ENCODE measurements around the gene AGXT2. TPM values are rescaled to one million over a fixed set of nuclear protein-coding genes. Genes with fewer than 3 reads are reported as not detected.
A peak's percentile ranks its signal among the peaks of the same experiment; 100 is the strongest.
"Not testable (repeated sequence)": the region's sequence is repeated elsewhere in the genome, so short reads cannot be mapped to it uniquely, and the experiment has no call there.

AGXT2 gene
- total RNA-seq, 8 experiments from 2014 or later, result 0.13 to 1.2 (median 0.33) TPM; not detected in 4

DNA sequence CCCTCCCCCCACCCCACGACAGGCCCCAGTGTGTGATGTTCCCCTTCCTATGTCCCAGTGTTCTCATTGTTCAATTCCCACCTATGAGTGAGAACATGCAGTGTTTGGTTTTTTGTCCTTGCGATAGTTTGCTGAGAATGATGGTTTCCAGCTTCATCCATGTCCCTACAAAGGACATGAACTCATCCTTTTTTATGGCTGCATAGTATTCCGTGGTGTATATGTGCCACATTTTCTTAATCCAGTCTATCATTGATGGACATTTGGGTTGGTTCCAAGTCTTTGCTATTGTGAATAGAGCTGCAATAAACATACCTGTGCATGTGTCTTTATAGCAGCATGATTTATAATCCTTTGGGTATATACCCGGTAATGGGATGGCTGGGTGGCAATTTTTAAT lies 76.1 kb downstream of the AGXT2 start:
- H3K4me3 ChIP-seq; ATAC-seq (replicated peaks in 6 of 8); H3K27ac ChIP-seq; H3K4me1 ChIP-seq (replicated peaks in 1 of 2): not testable (repeated sequence)
- in situ Hi-C loops (cut with MboI; ENCODE audit: low pct_unique_long_range_greater_than_20kb in 2 of 9, low sequenced_read_pairs in 9 of 9, unreplicated experiment in 9 of 9), result loop anchor here in 1 of 9 experiments (25.0 kb wide), 1 partner anchor 966 kb away; the partner anchor contains the start of gene CAPSL
- 100% methylated on average over 1 of the region's 4 CpGs; no CpG with 5 or more reads in 9 of the 10 experiments for WGBS, 10 experiments

DNA sequence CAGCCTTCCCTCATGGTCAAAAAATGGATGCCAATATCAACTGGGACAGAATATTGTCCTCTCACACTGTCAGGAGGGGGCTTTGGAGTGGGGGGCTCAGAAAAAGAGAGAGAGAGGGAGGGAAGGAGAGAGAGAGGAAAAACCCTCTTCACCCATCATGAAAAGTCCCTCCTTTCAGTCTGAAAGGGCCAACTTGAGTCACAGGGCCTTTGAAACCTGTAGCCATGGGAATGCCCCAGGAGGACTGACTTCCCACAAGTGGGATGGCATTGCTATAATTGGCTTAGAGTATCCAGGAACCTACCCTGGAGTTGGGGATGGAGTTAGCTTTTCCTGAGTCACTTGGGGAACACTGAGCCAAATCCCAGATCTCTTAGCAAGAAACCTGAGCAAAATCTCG lies 77.2 kb downstream of the AGXT2 start:
- WGBS, 10 experiments, result 67 to 100% (median 80%) methylated on average over 1 of the region's 1 CpG; no CpG with 5 or more reads in 7 of the 10 experiments
- H3K4me1 ChIP-seq (replicated peaks in 1 of 2), result no peaks in the 10 kb centered on the region
- in situ Hi-C loops (cut with MboI; ENCODE audit: low pct_unique_long_range_greater_than_20kb in 2 of 9, low sequenced_read_pairs in 9 of 9, unreplicated experiment in 9 of 9), result loop anchor here in 1 of 9 experiments (25.0 kb wide), 1 partner anchor 967 kb away; the partner anchor contains the start of gene CAPSL
- H3K27ac ChIP-seq, result no peak overlapping the region
- no peak for ATAC-seq (replicated peaks in 6 of 8)
- no peak overlapping the region for H3K4me3 ChIP-seq

DNA sequence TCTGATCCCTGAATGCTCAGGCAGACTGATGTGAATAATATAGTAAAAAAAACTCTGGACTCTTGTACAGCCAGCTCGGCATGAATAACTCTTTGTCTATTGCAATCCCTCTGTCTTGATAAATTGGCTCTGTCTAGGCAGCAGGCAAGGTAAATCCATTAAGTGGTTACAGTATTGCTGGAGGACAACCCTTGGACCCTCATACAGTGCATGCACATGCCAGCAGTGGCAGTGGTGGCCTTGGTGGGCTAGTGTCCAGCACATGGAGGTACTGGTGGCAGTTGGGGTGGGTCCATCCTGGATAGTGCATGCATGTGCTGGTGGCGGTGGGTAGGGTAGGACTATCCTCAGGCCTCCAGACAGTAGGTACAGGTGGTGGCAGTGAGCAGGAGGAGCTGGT lies 79.5 kb downstream of the AGXT2 start:
- 80 to 100% (median 90%) methylated on average over 1 to 2 of the region's 2 CpGs; no CpG with 5 or more reads in 6 of the 10 experiments for WGBS, 10 experiments
- Histone ChIP-seq H3K4me1 (replicated peaks in 1 of 2) (no peaks in the 10 kb centered on the region), H3K27ac (no peak overlapping the region), H3K4me3 (no peak overlapping the region)
- ATAC-seq (replicated peaks in 6 of 8), result no peak
- in situ Hi-C loops (cut with MboI; ENCODE audit: low pct_unique_long_range_greater_than_20kb in 2 of 9, low sequenced_read_pairs in 9 of 9, unreplicated experiment in 9 of 9), result loop anchor here in 1 of 9 experiments (25.0 kb wide), 1 partner anchor 969 kb away; the partner anchor contains the start of gene CAPSL

DNA sequence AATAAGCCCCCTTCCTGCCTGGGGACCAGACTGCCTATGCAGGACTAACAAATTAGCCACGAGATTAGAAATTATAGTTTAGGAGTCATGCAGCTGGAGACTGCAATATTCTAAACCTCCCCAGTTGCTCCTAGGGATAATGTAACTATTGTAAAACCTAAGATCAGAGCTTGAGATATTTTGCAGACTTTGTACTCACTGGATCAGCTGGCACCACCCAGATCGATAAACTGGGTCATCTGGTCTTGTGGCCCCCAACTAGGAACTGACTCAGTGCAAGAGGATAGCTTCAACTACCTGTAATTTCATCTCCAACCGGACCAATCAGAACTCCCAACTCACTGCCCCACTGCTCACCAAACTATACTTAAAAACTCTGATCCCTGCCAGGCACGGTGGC lies 80.2 kb downstream of the AGXT2 start:
- H3K27ac ChIP-seq, result no peak overlapping the region
- no peak for ATAC-seq (replicated peaks in 6 of 8)
- in situ Hi-C loops (cut with MboI; ENCODE audit: low pct_unique_long_range_greater_than_20kb in 2 of 9, low sequenced_read_pairs in 9 of 9, unreplicated experiment in 9 of 9), result loop anchor here in 1 of 9 experiments (25.0 kb wide), 1 partner anchor 970 kb away; the partner anchor contains the start of gene CAPSL
- 40 to 100% (median 100%) methylated on average over 1 to 2 of the region's 4 CpGs; no CpG with 5 or more reads in 3 of the 10 experiments for WGBS, 10 experiments
- H3K4me1 ChIP-seq (replicated peaks in 1 of 2), result no peaks in the 10 kb centered on the region
- H3K4me3 ChIP-seq, result no peak overlapping the region

DNA sequence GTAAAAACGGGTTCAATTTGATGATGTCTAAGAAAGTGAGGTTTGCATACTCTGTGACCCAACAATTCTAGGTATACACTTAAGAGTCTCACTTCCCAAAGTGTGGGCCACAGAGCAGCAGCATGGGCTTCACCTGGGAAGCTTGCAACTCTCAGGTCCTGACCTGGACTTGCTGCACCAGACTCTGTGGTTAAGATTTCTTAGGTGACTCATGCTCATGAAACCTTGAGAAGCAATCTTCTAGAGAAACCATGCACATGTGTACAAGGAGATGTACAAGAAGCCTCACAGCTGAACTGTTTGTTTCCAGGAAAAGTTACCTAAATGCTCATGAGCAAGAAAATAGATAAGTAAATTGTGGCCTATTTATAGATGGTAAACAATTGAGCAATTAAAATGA lies 88.4 kb downstream of the AGXT2 start:
- in situ Hi-C loops (cut with MboI; ENCODE audit: low pct_unique_long_range_greater_than_20kb in 2 of 9, low sequenced_read_pairs in 9 of 9, unreplicated experiment in 9 of 9), result loop anchor here in 1 of 9 experiments (25.0 kb wide), 1 partner anchor 978 kb away; the partner anchor contains the start of gene CAPSL
- H3K27ac ChIP-seq, result no peak overlapping the region
- H3K4me3 ChIP-seq, result no peak overlapping the region
- peak in 1 of 8 experiments; percentile 21 for ATAC-seq (replicated peaks in 6 of 8)
- 63 to 100% (median 100%) methylated on average over 1 of the region's 1 CpG; no CpG with 5 or more reads in 3 of the 10 experiments for WGBS, 10 experiments
- no peaks in the 10 kb centered on the region for H3K4me1 ChIP-seq (replicated peaks in 1 of 2)

DNA sequence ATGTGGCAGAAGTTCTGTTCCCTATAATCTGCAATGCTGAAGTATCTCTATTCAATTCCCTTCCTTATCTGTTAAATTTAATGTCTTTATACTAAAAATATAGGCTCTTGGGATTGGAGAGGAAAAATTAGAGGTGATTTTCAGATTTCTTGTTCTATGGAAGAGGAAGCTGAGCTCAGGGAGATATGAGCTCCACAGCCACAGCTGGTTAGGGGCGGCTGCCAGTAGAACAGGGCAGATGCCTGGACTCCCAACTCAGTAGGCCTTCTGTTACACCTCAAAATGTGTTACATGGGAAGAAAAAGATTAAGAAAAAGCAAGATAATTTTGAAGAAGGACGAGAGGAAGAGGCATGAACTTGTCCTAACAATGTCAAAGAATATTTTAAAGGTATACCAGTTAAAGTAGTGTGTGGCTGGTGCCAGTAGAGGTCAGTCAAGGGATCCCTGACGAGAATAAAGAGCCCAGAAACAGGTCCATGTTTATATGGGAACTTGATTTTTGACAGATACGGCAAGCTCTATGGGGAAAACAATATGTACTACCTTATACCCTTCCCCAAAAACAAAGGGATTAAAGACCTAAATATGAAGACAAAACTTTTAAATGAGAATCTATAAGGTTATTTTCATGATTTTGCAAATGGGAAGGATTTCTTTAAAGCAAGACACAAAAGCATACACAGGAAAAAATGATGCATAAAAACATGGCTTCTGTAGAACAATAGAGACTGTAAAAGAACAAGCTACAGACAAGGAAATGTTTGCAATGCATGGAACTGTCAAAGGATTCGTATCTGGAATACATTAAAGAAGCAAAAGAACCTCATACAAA lies 89.7 kb downstream of the AGXT2 start:
- in situ Hi-C loops (cut with MboI; ENCODE audit: low pct_unique_long_range_greater_than_20kb in 2 of 9, low sequenced_read_pairs in 9 of 9, unreplicated experiment in 9 of 9), result loop anchor here in 1 of 9 experiments (25.0 kb wide), 1 partner anchor 979 kb away; the partner anchor contains the start of gene CAPSL
- 23 to 81% (median 47%) methylated on average over 2 to 5 of the region's 5 CpGs for WGBS, 10 experiments
- peak in 6 of 8 experiments; percentile 36 to 89 (median 76) for ATAC-seq (replicated peaks in 6 of 8)
- no peaks in the 10 kb centered on the region for H3K4me1 ChIP-seq (replicated peaks in 1 of 2)
- no peak overlapping the region for H3K27ac ChIP-seq
- H3K4me3 ChIP-seq, result no peak overlapping the region

DNA sequence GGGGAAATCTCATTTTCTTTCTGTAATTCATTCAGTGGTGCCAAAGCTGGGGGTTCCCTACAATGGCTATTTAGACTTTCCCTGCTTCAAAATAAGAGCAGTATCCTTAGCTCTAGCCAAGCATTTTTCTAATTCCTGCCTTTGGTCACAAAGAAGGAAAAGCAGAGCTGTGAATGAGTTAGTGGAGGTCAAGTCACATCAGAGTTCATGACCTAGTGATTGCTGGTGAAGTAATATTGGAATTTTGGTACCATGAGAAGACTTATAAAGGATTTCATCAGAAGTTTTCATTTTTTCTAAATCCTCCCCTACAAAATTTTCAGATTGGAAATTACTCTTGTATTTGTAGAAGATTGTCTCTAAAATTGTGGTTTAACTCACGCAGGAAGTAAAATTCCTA lies 90.4 kb downstream of the AGXT2 start:
- 89 to 100% (median 100%) methylated on average over 1 of the region's 1 CpG; no CpG with 5 or more reads in 3 of the 10 experiments for WGBS, 10 experiments
- H3K27ac ChIP-seq, result no peak overlapping the region
- in situ Hi-C loops (cut with MboI; ENCODE audit: low pct_unique_long_range_greater_than_20kb in 2 of 9, low sequenced_read_pairs in 9 of 9, unreplicated experiment in 9 of 9), result loop anchor here in 1 of 9 experiments (25.0 kb wide), 1 partner anchor 980 kb away; the partner anchor contains the start of gene CAPSL
- H3K4me1 ChIP-seq (replicated peaks in 1 of 2), result no peaks in the 10 kb centered on the region
- H3K4me3 ChIP-seq, result no peak overlapping the region
- no peak for ATAC-seq (replicated peaks in 6 of 8)

Other genes starting within 250 kb of the AGXT2 start
- 10 to 100 TPM in 1 of 8 experiments, 1 to 10 TPM in 7; 1.4 to 13.5 (median 1.9) TPM for gene TTC23L, start 208.8 kb downstream of the AGXT2 start, total RNA-seq
- 10 to 100 TPM; 18.7 to 38.8 (median 26.1) TPM for gene RAD1, start 132.4 kb downstream of the AGXT2 start, total RNA-seq
- gene BRIX1, start 132.2 kb downstream of the AGXT2 start, total RNA-seq, result 10 to 100 TPM; 28.6 to 57.1 (median 44.1) TPM
- gene DNAJC21, start 118.4 kb downstream of the AGXT2 start, total RNA-seq, result 10 to 100 TPM; 22.6 to 67.5 (median 31.7) TPM
- 1 to 10 TPM in 4 of 8 experiments, under 1 TPM in 4; 0.22 to 6.6 (median 1.2) TPM for gene PRLR, start 182.5 kb upstream of the AGXT2 start, total RNA-seq